GM21423 (cell line): Measurements from ENCODE around the gene ARHGAP19.
"Not testable (repeated sequence)": the region's sequence is repeated elsewhere in the genome, so short reads cannot be mapped to it uniquely, and the experiment has no call there.

Experiments
- ATAC-seq: cut with Tn5 transposase; IDR thresholded peaks from one replicate; pipeline ENCODE4 v1.9.1; 2021; ENCODE audit warnings: mild to moderate bottlenecking, moderate library complexity; ENCODE audit not compliant: unreplicated experiment

The ARHGAP19 gene

DNA sequence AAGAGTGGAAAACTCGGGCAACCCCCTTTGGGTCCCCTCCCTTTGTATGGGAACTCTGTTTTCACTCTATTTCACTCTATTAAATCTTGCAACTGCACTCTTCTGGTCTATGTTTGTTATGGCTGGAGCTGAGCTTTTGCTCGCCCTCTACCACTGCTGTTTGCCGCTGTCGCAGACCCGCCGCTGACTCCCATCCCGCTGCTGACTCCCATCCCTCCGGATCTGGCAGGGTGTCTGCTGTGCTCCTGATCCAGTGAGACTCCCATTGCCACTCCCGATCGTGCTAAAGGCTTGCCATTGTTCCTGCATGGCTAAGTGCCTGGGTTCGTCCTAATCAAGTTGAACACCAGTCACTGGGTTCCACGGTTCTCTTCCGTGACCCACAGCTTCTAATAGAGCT, 2.4 kb downstream of the ARHGAP19 start:
- not testable (repeated sequence) for ATAC-seq

DNA sequence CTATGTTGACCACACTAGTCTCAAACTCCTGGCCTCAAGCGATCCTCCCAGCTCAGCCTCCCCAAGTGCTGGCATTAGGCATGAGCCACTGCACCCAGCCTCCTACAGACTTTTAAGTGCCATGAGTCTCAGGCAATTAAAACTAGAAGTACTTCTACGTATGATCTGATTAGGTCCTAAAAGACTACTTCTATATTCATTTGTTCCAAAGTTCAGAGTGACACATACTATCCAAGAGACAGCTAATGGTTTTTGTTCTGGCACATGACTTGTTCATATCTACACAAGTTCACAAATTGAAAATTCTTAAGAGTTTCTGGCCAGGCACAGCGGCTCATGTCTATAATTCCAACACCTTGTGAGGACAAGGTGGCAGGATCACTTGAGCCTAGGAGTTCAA, 11.7 kb downstream of the ARHGAP19 start:
- ATAC-seq, result no peak

DNA sequence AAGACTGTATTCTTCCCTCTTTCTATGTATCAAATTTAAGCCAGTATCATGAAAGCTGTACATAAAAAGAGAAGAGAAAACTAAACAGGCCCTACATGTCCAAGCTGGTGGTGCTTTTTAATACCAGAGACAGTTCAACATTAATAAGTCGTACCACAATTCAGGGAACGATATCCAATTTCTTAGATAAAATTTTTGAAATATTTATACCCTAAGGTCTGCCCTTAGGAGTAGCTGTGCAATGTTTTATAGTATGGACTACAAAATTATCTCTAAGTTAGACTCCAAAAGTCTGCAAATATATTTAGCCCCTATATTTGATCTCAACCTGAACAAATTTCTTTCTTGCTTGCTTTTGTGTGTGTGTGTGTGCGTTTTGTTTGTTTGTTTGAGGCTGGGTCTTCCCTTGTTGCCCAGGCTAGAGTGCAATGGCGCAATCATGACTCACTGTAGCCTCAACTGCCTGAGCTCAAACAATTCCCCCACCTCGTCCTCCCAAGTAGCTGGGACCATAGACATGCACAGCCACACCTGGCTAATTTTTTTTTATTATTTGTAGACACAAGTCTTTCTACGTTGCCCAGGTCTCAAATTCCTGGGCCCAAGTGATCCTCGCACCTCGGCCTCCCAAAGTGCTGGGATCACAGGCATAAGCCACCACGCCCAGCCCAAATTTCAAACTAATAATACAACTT, 13.2 kb downstream of the ARHGAP19 start:
- no peak for ATAC-seq

DNA sequence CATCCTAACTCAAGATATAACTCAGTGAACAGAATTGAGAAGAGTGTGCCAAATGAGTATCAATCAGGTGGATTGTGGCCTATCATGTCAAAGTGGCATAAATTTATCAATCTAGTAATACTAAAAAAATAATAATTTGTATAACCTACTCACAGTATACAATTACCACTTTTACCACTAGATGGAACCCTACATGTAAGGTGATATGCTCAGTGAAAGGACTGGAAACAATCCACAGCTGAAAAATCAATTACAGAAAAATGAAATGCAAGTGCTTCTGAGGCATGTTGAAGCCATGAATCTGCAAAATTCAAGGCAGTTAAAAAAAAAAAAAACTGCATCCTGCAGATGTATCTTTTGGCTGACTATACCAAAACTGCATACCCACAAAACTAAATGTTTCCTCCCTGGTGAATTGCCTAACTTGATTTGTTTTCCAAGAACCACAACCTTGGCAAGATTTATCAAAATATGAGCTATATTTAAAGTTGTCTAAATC, 13.9 kb downstream of the ARHGAP19 start:
- no peak for ATAC-seq

DNA sequence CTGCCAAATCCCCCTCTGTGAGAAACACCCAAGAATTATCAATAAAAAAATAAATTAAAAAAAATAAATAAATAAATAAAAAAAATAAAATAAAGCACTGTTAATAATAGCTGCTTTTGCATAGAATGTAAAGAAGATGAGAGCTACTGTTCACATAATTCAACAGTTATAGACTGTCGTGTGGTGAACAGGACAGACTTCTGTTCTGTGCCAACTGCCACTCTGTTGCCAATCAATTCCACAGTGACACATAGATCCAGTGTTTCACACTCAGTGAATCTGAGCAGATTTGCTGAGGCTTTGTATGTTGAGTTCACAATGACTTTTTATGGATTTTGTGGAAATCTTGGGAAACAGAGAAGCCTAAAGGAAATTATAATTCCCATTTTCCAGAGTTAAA, 14.9 kb downstream of the ARHGAP19 start:
- ATAC-seq, result no peak

DNA sequence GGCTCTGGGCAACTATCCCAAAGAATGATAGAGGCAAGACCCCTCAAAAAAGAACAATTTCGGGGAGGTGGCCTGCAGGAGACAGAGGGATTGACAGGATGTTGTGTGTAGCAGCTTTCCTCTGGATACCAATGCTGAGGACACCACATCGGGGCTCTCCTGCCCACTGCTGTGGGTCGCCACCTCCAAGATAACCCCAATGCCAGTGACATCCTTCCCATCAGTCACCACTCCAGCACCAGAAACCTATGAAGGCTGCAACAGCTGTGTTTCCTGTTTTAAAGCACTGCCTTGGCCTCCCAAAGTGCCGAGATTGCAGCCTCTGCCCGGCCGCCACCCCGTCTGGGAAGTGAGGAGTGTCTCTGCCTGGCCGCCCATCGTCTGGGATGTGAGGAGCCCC, 17.6 kb downstream of the ARHGAP19 start:
- no peak for ATAC-seq

DNA sequence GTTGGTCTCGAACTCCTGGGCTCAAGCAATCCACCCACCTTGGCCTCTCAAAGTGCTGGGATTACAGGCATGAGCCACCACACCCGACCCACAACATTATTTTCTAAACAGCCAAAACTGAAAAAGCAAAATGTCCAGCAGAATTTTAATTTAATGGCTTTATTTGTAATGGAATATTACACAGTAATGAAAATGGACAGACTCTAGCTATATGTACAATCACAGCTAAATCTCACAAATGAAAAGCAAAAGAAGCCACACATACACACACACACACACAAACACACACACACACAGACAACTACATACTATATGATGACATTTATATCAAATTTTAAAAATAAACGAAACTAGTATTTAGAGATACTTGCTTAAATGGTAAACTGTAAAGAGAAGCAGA, 18.7 kb downstream of the ARHGAP19 start:
- ATAC-seq, result no peak

DNA sequence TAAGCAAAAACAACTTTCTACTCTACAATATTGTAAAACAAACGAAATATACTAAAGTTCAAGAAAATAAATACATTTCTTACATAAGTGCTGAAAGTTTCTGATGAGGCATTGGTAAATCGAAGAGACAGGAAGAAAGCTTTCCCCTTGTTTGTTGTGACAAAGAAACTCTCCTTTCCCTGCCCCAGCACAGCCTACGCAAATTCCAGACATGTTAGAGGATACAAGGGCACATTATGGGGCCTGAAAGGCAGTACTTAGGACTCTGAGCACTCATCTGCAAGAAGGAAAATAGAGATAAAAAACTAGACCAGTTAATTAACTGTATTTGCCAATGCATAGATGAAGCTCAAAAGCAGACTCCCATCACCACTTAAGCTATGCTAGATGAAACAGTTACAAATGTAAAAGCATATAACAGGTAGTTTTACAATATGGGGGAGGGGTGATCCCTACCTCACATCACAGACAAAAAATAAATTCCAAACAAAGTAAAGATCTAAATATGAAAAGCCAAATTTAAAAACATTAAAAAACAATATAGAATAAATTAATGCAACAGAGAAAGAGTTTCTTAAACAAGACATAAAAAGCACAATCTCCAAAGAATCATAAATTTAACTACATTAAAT, 21.8 kb downstream of the ARHGAP19 start:
- ATAC-seq, result no peak

DNA sequence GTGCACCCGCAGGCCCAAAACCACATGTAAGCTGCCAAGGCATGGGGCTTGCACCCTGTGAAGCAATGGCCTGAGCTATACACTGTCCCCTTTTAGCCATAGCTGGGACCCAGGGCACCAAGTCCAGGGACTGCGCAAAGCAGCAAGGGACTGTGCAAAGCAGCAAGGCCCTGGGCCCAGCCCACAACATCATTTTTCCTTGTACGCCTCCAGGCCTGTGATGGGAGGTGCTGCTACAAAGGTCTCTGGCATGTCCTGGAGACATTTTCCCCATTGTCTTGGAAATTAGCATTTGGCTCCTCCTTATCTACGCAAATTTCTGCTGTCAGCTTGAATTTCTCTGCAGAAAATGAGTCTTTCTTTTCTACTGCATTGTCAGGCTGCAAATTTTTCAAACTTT, 24.8 kb downstream of the ARHGAP19 start:
- no peak for ATAC-seq

DNA sequence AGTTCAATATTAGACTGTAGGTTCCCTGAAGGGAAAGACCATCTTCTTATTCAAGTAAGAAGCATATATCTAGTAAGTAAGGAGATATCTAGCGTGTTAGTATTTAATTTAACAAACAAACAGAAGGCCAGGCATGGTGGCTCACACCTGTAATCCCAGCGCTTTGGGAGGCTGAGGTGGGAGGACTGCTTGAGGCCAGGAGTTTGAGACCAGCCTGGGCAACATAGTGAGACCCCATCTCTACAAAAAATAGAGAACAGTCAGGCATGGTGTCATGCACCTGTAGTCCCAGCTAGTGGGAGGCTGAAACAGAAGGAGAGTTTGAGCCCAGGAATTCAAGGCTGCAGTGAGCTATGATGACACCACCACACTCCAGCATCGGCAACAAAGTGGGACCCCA, 27.3 kb downstream of the ARHGAP19 start:
- ATAC-seq, result not testable (repeated sequence)

DNA sequence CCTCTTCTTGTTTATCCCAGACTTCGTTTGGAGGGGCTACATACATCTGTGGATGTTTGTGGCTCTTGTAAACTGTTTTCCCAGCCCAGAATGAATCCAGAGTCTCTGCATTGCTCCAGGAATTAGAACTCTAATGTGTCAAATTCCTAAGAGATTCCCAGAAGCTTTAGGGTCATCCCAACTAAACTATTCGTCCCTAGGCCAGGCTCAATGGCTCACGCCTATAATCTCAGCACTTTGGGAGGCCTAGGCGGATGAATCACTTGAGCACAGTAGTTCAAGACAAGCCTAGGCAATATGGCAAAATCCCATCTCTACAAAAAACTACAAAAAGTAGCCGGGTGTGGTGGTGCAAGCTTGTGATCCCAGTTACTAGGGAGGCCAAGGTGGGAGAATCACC, 28.5 kb downstream of the ARHGAP19 start:
- no peak for ATAC-seq

DNA sequence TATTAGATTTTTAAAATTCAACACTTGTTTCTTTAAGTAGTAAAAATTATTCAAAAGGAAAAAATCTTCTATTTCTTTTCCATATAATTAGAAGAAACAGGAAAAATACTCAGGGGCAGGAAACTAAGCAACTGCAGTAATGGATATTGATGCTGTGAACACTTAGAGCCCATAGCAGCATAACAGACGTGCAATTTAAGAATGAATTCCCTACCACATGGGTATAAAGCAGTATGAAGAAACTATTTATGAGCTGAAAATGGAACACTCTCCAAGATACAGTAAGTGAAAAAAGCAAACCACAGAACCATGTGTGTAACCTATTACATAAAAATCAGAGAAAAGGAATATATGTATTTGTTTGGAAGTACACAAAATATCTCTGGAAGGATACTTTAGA, 30.8 kb downstream of the ARHGAP19 start:
- ATAC-seq, result no peak

DNA sequence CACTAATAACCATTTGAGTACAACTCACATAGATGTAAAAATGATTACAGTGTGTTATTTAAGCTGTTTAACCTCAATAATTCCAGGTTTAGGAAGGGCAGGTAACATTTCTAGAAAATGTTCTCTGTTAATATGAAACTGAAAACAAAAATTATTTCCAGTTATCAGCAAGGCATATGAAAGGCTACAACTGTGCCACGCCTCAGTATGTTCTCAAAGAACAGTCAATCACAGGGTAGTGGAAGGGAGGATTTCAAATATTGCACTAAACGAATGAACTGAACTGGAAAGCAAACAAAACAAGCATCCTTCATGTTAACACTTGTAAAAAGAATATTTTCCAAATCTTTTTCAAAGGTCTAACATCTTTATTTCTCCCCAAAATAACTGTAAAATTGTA, 31.3 kb downstream of the ARHGAP19 start:
- ATAC-seq, result no peak

DNA sequence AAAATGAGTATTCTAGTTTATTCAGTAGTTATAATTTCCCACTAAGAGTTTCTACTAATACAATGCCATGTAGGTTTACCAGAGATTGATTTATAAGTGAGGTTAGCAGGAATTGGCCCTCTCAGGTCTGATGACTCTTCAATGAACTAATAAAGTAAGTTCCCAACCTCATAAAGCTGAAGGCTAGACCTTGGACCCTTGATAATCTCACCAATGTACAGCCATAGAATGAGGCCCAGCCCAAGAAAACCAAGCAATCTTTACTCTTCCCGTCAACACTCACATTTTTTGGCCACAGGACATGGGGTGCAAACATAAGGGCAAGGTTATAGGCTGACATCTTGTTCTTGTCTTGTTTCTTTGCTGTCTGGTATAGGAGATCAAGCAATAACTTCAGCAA, 33.3 kb downstream of the ARHGAP19 start:
- no peak for ATAC-seq

DNA sequence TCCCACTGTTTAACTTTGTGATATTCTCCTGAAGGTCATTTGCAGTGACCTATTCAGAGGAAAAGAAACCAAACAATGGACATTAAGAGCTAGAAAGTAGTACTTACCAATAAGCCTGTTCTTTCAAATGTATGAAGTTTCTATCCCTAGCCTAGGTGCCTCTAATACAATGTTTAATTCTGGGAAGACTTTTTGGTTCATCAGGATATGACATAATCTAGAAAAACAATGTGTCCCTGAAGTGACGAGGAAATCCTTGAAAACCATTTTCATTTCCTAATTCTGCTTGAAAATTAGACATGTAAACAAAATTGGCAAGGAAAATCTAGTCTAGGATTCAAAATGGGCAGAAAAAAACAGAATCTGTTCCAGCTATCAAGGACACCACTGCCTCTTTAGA, 36.1 kb downstream of the ARHGAP19 start:
- ATAC-seq, result no peak

DNA sequence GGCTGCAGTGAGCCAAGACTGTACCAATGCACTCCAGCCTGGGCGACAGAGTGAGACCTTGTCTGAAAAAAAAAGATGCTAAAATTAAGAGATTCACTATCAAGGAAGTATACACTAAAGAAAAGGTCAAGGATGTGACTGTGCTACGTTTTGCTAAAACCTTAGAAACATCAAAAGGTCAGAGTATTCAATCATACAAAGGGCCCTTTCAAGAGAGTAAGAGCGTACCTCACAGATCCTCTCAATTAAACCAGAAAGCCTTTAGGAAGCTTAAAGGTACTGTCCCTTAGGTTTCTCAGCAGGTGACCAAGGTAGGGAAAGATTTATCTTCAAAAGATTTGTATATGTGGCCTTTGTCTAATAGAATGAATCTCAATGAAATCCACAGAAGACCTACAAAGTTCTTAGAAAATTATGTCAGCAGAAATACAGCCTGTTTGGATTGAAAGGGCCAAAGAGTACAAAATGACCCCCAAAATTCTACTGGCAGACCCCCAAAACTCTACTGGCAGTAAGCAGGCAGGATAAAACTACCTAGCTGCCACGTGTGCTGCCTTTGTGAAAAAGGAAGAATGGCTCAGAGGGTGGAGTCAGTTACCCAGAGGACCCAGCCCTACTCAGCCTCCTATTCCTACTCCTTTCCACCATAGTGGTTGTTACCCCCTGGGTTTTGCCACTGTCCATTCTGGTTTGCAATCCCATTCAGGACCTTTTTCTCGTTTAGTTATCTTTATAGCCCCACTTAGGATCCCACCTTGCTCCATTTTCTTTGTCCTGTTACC, 36.7 kb downstream of the ARHGAP19 start:
- ATAC-seq, result no peak

DNA sequence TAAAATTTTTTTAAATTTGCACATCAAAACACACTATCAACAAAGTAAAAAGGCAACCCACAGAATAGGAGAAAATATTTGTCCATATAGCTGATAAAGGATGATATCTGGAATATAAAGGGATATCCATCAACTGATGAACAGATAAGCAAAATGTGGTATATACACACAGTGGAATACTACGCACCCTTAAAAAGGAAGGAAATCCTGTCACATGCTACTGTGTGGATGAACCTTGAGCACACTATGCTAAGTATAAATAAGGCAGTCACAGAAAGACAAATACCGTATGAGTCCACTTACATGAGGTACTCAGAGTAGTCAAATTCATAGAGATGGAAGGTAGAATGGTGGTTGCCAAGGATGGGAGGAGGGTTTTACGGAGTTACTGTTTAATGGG, 37.7 kb downstream of the ARHGAP19 start:
- ATAC-seq, result no peak

DNA sequence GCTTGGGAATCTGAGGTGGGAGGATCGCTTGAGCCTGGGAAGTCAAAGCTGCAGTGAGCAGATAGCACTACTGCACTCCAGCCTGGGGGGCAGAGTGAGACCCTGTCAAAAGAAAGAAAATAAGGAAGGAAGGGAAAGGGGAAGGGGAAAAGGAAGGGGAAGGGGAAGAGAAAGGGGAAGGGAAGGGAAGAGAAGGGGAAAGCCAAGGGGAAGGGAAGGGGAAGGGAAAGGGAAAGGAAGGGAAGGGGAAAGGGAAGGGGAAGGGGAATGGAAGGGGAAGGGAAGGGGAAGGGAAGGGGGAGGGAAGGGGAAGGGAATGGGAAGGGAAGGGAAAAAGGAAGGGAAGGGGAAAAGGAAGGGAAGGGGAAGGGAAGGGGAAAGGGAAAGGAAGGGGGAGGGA, 41.5 kb downstream of the ARHGAP19 start:
- ATAC-seq, result no peak

DNA sequence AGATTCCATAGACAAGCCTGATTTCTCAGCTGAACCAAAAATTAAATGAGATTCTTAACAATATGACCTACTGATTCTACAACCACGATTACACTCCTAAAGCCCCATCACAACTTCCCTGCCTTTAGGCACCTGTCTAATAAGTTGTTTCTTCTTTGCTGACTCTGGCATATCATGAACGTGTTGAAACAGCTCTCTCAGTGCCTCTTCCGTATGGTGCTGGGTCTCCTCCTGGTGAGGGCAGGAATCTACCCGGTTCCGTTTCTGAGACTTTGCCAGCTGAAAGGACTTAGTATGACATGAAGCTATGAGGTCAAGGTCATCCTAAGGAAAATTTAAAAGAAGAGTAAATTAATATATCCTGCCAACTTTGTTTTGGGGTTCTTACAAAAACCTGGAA, 48.6 kb downstream of the ARHGAP19 start:
- no peak for ATAC-seq

DNA sequence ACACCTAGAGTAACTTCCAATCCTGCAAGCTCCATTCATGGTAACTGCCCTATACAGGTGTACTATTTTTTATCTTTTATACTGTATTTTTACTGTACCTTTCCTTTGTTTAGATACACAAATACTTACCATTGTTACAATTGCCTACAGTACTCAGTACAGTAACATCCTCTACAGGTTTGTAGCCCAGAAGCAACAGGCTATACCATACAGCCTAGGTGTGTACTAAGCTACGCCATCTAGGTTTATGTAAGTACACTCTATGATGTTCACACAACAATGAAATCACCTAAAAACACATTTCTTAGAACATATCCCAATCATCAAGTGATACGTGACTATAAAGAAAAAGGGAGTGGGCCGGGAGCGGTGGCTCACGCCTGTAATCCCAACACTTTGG, 53.6 kb downstream of the ARHGAP19 start:
- no peak for ATAC-seq

DNA sequence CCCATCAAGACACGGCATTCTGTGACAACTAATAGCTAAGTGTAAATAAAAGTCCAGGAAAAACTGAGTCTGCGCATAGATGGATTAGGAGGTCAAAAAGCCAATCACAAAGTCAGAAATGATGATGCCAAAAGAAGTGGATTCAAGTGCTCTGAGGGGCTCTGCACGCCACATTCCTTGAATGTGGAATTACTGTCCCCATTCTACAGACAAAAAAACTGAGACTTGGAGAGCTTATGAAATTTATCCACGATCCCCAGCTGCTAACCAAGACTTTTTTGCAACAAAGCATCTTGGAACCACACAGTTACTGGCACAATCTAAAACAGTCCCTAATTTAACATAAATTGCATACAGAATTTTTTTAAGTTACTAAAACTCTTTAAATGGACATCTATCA, 57.1 kb downstream of the ARHGAP19 start:
- no peak for ATAC-seq

DNA sequence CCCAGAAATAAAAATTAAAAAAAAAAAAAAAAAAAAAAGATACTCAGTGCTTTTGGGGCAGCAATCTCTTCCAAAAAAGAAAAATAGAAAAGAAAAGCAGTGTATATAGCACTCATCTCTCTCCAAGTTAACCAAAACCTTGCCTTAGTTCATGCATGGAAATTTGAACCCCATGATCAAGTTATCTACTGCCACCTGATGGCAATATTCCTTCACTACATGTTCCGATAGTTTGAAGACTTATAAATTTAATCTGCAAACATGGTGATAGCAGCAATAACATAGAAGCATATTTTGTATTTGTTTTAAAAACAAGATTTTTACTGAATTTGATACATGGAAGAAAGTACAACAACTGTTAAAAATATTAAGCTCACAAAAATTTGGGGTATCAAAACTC, 58.0 kb downstream of the ARHGAP19 start:
- no peak for ATAC-seq
